ENCODE results near the gene RNF31.
A peak's percentile ranks its signal among the peaks of the same experiment; 100 is the strongest.

The RNF31 gene

GRCh38 chr14:24146453-24146977 lies 783 bp upstream of the RNF31 start, which contains the start of gene PSME2:
Gene PSME2, minus strand, starts transcription at chr14:24146610. Its CDS starts 29 bp downstream, at chr14:24146581.
- no peak for TF ChIP-seq CTCF (conservative IDR thresholded peaks at IDR 0.05; ENCODE audit: low read depth)
- POLR2A ChIA-PET (ENCODE audit: low non-redundant PET): interaction anchor here (0.7 to 1.7 kb wide), 6 partner anchors 8 to 32 kb away, joined by 3 to 8 read pairs (median 3); partner anchors contain the start of genes DCAF11, IRF9 and PSME1
- peak within 1 kb of the TSS; percentile 97 for H3K27ac ChIP-seq
- DNase-seq (ENCODE audit: low spot score): peak; percentile 97
- CTCF ChIA-PET: interaction anchor here (0.6 to 2.0 kb wide), 3 partner anchors 9 to 28 kb away, joined by 5 to 10 read pairs (median 6); partner anchors contain the start of gene IRF9

DNA sequence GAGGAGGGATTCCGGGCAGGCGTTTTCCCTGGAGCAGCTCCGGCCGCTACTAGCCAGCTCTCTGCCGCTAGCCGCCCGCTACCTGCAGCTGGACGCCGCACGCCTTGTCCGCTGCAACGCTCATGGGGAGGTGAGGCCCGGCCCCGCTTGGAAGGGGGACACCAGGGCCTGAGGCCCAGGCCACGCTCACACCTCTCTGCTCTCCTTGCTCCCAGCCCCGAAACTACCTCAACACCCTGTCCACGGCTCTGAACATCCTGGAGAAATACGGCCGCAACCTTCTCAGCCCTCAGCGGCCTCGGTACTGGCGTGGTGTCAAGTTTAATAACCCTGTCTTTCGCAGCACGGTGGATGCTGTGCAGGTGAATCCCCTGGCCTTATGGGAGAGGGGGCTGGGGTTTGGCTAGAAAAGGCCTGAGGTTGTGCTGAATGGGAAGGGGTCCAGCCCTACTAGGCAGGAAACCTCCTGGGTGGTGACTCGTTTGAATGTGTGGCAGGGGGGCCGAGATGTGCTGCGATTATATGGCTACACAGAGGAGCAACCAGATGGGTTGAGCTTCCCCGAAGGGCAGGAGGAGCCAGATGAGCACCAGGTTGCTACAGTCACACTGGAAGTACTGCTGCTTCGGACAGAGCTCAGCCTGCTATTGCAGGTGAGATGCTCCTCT lies 597 bp downstream of the RNF31 start:
- DNase-seq (ENCODE audit: low spot score): no peak
- TF ChIP-seq CTCF (conservative IDR thresholded peaks at IDR 0.05; ENCODE audit: low read depth): no peak
- POLR2A ChIA-PET (ENCODE audit: low non-redundant PET): interaction anchor here (0.6 to 1.7 kb wide), 4 partner anchors 12 to 248 kb away, joined by 3 to 8 read pairs (median 4); partner anchors contain the start of genes DCAF11 and PSME1
- H3K27ac ChIP-seq: peak overlapping the region; percentile 97
- CTCF ChIA-PET: interaction anchor here (0.6 to 1.6 kb wide), 3 partner anchors 10 to 1252 kb away, joined by 4 to 5 read pairs (median 4); no protein-coding TSS in a partner anchor

DNA sequence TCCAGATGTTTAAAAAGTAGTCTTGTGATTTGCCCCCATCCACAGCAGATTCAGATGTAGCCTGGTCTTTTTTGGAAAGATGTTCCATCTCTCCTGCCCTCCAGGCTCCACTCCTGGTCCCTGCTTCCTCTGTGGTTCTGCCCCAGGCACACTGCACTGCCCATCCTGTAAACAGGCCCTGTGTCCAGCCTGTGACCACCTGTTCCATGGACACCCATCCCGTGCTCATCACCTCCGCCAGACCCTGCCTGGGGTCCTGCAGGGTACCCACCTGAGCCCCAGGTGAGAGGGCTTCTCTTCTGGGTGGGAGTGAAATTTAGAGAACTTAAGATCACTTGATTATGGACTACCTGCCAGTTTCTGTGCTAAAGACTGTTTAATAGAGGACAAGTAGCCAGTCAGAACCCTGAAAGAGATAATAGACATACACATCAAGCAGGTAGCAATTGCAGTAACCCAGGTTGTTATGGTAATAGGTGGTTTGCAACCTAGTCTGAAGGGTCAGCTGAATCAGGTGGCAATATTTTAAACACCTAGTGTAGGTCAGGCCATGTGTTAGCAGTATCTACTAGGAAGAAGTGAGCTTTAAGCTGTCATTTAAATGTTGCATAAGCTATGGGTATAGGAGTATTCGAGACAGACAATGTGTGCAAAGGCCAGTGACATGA lies 2.1 kb downstream of the RNF31 start:
- POLR2A ChIA-PET (ENCODE audit: low non-redundant PET): interaction anchor here (1.1 kb wide), 1 partner anchor 12 kb away, joined by 4 read pairs; the partner anchor contains the start of gene IRF9
- no peak for TF ChIP-seq CTCF (conservative IDR thresholded peaks at IDR 0.05; ENCODE audit: low read depth)
- H3K27ac ChIP-seq: no peak overlapping the region; the same call in 1 of the 2 replicates
- CTCF ChIA-PET: interaction anchor here (0.6 to 1.4 kb wide), 3 partner anchors 11 to 22 kb away, joined by 3 to 4 read pairs (median 4); partner anchors contain the start of gene IRF9
- no peak for DNase-seq (ENCODE audit: low spot score)

DNA sequence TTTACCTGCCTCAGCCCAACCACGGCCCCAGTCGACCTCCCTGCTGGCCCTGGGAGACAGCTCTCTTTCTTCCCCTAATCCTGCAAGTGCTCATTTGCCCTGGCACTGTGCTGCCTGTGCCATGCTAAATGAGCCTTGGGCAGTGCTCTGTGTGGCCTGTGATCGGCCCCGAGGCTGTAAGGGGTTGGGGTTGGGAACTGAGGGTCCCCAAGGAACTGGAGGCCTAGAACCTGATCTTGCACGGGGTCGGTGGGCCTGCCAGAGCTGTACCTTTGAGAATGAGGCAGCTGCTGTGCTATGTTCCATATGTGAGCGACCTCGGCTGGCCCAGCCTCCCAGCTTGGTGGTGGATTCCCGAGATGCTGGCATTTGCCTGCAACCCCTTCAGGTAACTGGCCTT lies 2.8 kb downstream of the RNF31 start:
- DNase-seq (ENCODE audit: low spot score): no peak
- ChIA-PET POLR2A (ENCODE audit: low non-redundant PET) (interaction anchor here (1.1 kb wide), 1 partner anchor 11 kb away, joined by 4 read pairs; the partner anchor contains the start of gene IRF9), CTCF (interaction anchor here (0.6 to 1.4 kb wide), 2 partner anchors 12 to 23 kb away, joined by 3 to 4 read pairs; partner anchors contain the start of gene IRF9)
- no peak for TF ChIP-seq CTCF (conservative IDR thresholded peaks at IDR 0.05; ENCODE audit: low read depth)
- H3K27ac ChIP-seq: peak overlapping the region; percentile 28; the same call in 1 of the 2 replicates

DNA sequence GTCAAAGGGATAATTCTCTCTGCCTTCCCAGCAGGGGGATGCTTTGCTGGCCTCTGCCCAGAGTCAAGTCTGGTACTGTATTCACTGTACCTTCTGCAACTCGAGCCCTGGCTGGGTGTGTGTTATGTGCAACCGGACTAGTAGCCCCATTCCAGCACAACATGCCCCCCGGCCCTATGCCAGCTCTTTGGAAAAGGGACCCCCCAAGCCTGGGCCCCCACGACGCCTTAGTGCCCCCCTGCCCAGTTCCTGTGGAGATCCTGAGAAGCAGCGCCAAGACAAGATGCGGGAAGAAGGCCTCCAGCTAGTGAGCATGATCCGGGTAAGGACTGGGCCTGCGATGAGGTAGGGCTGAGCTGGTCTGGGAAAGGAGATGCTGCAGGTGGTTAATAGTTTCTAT lies 3.3 kb downstream of the RNF31 start:
- peak overlapping the region; percentile 28; the same call in 1 of the 2 replicates for H3K27ac ChIP-seq
- DNase-seq (ENCODE audit: low spot score): no peak
- ChIA-PET POLR2A (ENCODE audit: low non-redundant PET) (no interaction called here), CTCF (interaction anchor here (1.4 to 1.9 kb wide), 2 partner anchors 10 to 11 kb away, joined by 4 to 9 read pairs; partner anchors contain the start of gene IRF9)
- TF ChIP-seq CTCF (conservative IDR thresholded peaks at IDR 0.05; ENCODE audit: low read depth): no peak

GRCh38 chr14:24150993-24151392 lies 3.7 kb downstream of the RNF31 start:
- ChIA-PET CTCF (interaction anchor here (1.9 kb wide), 1 partner anchor 10 kb away, joined by 9 read pairs; the partner anchor contains the start of gene IRF9), POLR2A (ENCODE audit: low non-redundant PET) (no interaction called here)

More at GRCh38 chr14:24150993-24151392, 3.7 kb downstream of the RNF31 start:
- DNase-seq (ENCODE audit: low spot score): no peak
- peak overlapping the region; percentile 28; the same call in 1 of the 2 replicates for H3K27ac ChIP-seq
- no peak for TF ChIP-seq CTCF (conservative IDR thresholded peaks at IDR 0.05; ENCODE audit: low read depth)
